Stimulated activated CD8-positive, alpha-beta memory T cell treated with anti-CD3 and anti-CD28 coated beads, Interleukin-4, amount 100 ng/mL, for 24 hours (primary cell): Measurements from ENCODE around the gene ZCCHC10.
"Not testable (repeated sequence)": the region's sequence is repeated elsewhere in the genome, so short reads cannot be mapped to it uniquely, and the experiment has no call there.

Experiments
- DNase-seq: peaks from one replicate; pipeline ENCODE4 v3.0.0-alpha.2; 2020; ENCODE audit warnings: low read depth

Gene ZCCHC10

GRCh38 chr5:133041910-133042309 lies 15.6 kb upstream of the ZCCHC10 start:
- DNase-seq = no peak

GRCh38 chr5:133041157-133041784 lies 14.9 kb upstream of the ZCCHC10 start:
- DNase-seq = no peak

- DNase-seq = not testable (repeated sequence)
These were observed 10.3 kb upstream of the ZCCHC10 start for GRCh38 chr5:133036677-133037076.

GRCh38 chr5:133035224-133035623 lies 8.9 kb upstream of the ZCCHC10 start:
- no peak for DNase-seq

DNA sequence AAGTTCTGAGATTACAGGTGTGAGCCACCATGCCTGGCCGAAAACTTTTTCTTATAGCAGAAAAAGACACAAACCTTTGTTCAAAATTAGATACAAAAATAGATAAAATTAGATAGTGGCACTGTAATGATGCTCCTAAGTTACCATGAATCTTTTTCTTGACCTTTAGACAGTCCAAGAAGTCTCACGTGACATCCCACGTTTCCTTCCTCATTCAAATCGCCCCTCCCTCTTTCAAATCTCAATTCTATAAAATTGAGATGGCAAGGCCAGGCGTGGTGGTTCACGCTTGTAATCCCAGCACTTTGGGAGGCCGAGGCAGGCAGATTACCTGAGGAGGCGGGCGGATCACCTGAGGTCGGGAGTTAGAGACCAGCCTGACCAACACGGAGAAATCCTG lies 7.7 kb upstream of the ZCCHC10 start:
- no peak for DNase-seq

- no peak for DNase-seq
These were observed 6.7 kb upstream of the ZCCHC10 start for GRCh38 chr5:133032852-133033742.

DNA sequence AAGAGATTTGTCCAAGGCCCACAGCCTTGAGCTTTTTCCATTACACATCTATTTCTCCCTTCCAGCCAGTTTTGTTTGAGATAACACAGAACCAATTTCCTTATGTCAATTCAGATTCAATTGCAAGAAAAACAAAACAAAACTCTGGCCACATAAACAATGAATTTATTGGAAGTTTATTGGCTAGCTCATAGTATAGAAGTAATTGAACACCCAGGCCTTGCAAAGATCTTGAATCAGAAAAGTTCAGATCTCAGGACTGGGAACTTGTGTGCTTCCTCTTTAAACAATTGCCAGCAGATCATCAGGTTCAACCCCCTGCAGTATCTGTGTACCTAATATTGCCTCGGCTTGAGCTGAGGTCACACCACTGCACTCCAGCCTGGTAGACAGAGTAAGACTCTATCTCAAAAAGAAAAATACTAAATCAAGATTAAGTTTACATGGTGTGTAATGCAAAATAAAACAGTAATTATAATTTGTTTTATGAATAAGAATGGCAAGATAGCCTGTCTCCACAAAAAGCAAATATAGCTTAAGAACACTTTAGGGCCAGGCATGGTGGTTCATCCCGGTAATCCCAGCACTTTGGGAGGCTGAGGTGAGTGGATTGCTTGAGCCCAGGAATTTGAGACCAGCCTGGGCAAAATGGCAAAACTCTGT lies 4.1 kb upstream of the ZCCHC10 start:
- DNase-seq = no peak

DNA sequence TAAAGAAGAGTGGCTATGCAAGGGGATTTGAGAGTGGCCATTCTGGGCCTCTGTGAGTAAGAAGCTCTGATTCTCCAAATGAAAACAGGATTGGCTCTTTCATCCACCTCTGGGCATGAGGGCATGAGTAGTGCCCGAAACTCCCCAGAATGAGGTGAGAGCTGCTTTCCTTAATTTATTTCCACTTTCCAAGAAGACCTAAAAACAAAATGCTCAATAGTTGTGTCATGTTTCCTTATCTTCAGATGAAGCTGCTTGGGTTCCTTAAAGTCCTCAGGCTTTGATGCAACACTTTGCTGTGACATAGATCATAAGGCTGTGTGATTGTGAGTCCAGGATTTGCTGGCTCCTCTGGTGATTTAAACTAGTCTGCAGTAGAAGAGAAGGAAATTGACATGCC lies 3.1 kb upstream of the ZCCHC10 start:
- no peak for DNase-seq

DNA sequence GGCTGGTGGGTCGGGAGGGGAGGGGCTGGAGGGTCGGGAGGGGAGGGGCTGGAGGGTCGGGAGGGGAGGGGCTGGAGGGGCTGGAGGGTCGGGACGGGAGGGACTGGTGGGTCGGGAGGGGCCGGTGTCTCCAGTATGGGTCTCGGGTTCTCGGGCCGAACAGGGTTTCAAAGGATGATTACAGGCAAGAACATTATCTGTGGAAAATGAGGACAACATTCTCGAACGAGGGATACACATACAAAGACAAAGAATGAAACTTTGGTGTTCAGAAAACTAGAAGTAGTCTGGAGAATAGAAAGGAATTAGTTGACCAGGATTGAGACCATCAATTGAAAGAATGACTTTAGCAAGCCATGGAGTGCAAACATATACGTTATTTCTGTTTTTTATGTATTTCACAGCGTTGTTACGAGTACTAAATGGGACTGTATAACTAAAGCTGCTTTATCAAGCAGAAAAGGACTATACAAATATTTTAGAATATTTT lies 360 bp upstream of the ZCCHC10 start:
- DNase-seq = no peak

- DNase-seq = not testable (repeated sequence)
These were observed 6.9 kb downstream of the ZCCHC10 start for GRCh38 chr5:133019471-133019870.

- DNase-seq = no peak
These were observed 8.4 kb downstream of the ZCCHC10 start for GRCh38 chr5:133017964-133018363.

DNA sequence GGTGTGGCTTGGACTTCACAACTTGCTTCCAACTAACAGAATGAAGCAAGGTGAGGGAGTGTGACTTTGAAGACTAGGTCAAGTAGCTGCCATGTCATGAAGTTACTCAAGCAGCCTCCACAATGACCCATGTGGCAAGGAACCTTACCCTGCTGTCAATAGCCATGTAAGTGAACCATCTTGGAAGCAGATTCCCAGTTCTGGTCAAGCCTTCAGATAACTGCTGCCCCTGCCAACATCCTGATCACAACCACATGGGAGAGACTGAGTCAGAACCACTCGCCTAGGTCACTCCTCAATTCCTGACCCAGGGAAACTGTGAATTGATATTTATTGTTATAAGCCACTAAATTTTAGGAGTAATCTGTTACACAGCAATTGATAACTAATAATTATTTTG lies 10.9 kb downstream of the ZCCHC10 start:
- DNase-seq = no peak

- DNase-seq = not testable (repeated sequence)
These were observed 17.9 kb downstream of the ZCCHC10 start for GRCh38 chr5:133008455-133008854.

GRCh38 chr5:133006653-133007052 lies 19.7 kb downstream of the ZCCHC10 start:
- DNase-seq = no peak

DNA sequence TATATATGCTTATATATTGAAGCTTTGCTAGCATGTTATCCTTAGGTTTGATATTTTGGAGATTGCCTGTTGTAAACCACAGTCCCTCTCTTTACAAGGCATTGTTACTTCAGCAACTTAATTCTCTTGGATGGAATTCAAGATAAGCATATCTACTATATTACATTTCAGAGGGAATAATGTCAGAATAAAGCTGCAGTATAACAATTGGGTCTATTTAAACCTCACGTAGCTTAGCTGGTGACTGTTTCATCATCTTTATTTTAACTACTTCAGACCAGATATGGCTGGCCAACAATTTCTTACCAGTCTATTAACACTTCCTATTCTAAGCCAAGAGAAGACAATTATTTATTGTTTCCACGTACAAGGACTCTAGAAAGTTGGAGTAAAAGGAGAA lies 27.1 kb downstream of the ZCCHC10 start:
- no peak for DNase-seq

DNA sequence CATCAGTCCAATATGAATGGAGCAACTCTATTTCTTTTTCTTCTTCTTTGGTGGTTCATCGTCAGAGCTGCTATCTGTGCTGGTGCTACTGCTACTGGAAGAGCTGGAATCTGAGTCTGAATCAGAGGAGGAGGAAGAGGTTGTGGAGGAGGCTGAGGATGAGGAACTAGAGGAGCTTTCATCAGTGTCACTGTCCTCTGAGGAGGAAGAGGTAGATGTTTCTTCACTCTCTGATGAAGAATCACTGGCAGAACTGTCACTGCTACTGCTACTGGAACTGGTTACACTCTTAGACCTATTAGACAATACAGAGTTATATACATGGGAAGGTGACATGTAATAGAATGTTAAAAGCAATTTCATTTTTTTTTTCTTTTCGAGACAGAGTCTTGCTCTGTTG lies 27.8 kb downstream of the ZCCHC10 start:
- DNase-seq = no peak

DNA sequence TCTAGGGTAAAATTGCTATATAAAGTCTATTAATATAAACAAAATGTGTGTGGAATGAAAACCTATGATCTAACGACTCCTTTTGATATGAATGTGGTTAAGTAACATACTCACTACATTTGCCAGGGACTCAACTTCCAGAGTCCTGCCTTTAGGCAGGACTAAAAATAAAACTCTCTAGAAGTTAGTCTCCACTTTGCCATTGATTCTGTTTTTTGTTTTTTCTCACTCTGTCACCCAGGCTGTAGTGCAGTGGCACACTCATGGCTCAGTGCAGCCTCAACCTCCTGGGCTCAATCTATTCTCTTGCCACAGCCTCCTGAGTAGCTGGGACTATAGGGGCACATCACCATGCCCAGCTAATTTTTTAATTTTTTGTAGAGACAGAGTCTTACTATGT lies 30.0 kb downstream of the ZCCHC10 start:
- DNase-seq = no peak

- no peak for DNase-seq
These were observed 38.6 kb downstream of the ZCCHC10 start for GRCh38 chr5:132987531-132988408.

DNA sequence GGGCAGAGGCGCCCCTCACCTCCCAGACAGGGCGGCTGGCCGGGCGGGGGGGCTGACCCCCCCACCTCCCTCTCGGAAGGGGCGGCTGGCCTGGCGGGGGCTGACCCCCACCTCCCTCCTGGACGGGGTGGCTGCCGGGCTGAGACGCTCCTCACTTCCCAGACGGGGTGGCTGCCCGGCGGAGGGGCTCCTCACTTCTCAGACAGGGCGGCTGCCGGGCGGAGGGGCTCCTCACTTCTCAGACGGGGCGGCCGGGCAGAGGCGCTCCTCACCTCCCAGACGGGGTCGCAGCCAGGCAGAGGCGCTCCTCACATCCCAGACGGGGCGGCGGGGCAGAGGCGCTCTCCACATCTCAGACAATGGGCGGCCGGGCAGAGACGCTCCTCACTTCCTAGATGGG lies 43.4 kb downstream of the ZCCHC10 start:
- not testable (repeated sequence) for DNase-seq

GRCh38 chr5:132981288-132981687 lies 45.1 kb downstream of the ZCCHC10 start:
- DNase-seq = no peak

GRCh38 chr5:132979976-132980375 lies 46.4 kb downstream of the ZCCHC10 start:
- no peak for DNase-seq
